Endothelial cell of umbilical vein (primary cell): ENCODE measurements around the gene ACVR2A. TPM values are rescaled to one million over a fixed set of nuclear protein-coding genes. Genes with fewer than 3 reads are reported as not detected.

ENCODE experiments used
- BruUV-seq: library from RNA; stranded (reverse); fragments of 400-500 nt; replicated peaks from 2 replicates; lab custom pipeline; 2021; lab: Mats Ljungman, UMichigan
- CTCF ChIA-PET: fragments of 300-600, 350-600 bp; sonication (Branson Sonifier 250); formaldehyde crosslinking; loops from one replicate; lab custom pipeline; 2021; ENCODE audit warnings: antibody characterized with exemption, inconsistent platforms; lab: Charles Lee
- POLR2A ChIA-PET: fragments of 300-600, 350-600 bp; sonication (Branson Sonifier 250); formaldehyde crosslinking; loops from one replicate; lab custom pipeline; 2021; ENCODE audit warnings: antibody characterized with exemption, inconsistent platforms; lab: Charles Lee
- DNase-seq: peaks from one replicate; pipeline ENCODE4 v3.0.0-alpha.2; 2011; ENCODE audit warnings: low read depth, low spot score
- FAIRE-seq: peaks from 2 replicates; lab custom pipeline; 2011; peaks lifted over from hg19 to GRCh38; lab: Jason Lieb, UNC
- H2AFZ ChIP-seq: 2 replicates; pipeline ENCODE4 v1.6.0; 2012; ENCODE audit warnings: low read depth, low read length, control low read depth, inconsistent platforms
- H3K27ac ChIP-seq: 2 replicates; pipeline ENCODE4 v1.5.1; 2011; ENCODE audit warnings: low read depth, mild to moderate bottlenecking, control low read depth, low read length, moderate library complexity; ENCODE audit not compliant: insufficient read depth
- H3K27me3 ChIP-seq, 2 experiments: 2 replicates each; pipeline versions ENCODE4 v1.6.0 to v1.6.1; 2011; ENCODE audit warnings: low read length in 2 of 2, mixed read lengths in 1 of 2; ENCODE audit not compliant: control insufficient read depth in 2 of 2, insufficient read depth in 2 of 2
- H3K36me3 ChIP-seq, 2 experiments: 2 replicates in 1 of 2; 3 replicates in 1 of 2; pipeline ENCODE4 v1.5.1; 2011; ENCODE audit warnings: low read length in 2 of 2, mild to moderate bottlenecking in 1 of 2, moderate library complexity in 1 of 2; ENCODE audit not compliant: control insufficient read depth in 2 of 2, insufficient read depth in 2 of 2; ENCODE audit errors: extremely low read depth in 1 of 2
- H3K4me1 ChIP-seq: 3 replicates; pipeline ENCODE4 v1.5.1; 2011; ENCODE audit warnings: mild to moderate bottlenecking, low read length; ENCODE audit not compliant: control insufficient read depth, insufficient read depth; ENCODE audit errors: extremely low read depth
- H3K4me2 ChIP-seq: 2 replicates; pipeline ENCODE4 v1.6.1; 2011; ENCODE audit warnings: low read length, control low read depth, mixed read lengths; ENCODE audit not compliant: insufficient read depth
- H3K4me3 ChIP-seq, 3 experiments: fragments of 200-600 bp in 1 of 3; sonication (generic), shearing (Covaris generic) in 1 of 3; replicated peaks in 1 of 3; 2 replicates each; pipeline ENCODE4 v1.5.1; 2011 to 2016; ENCODE audit warnings: control low read depth in 3 of 3, low read length in 3 of 3, mild to moderate bottlenecking in 2 of 3, inconsistent platforms in 1 of 3, low read depth in 1 of 3, moderate library complexity in 1 of 3; ENCODE audit not compliant: insufficient read depth in 1 of 3
- H3K79me2 ChIP-seq: 2 replicates; pipeline ENCODE4 v1.6.0; 2012; ENCODE audit warnings: low read length, inconsistent platforms; ENCODE audit not compliant: control insufficient read depth, insufficient read depth
- H3K9ac ChIP-seq: replicated peaks from 2 replicates; pipeline ENCODE3; 2011; ENCODE audit warnings: low read length, control low read depth; ENCODE audit not compliant: insufficient read depth; ENCODE audit errors: extremely low read depth
- H3K9me1 ChIP-seq: replicated peaks from 3 replicates; pipeline ENCODE4 v1.6.0; 2011; ENCODE audit warnings: mild to moderate bottlenecking, low read length; ENCODE audit not compliant: control insufficient read depth, insufficient read depth; ENCODE audit errors: extremely low read depth
- H3K9me3 ChIP-seq: replicated peaks from 2 replicates; pipeline ENCODE4 v1.5.1; 2012; ENCODE audit warnings: low read length, inconsistent platforms; ENCODE audit not compliant: control insufficient read depth, insufficient read depth
- H4K20me1 ChIP-seq: replicated peaks from 2 replicates; pipeline ENCODE3; 2011; ENCODE audit warnings: mild to moderate bottlenecking, low read length; ENCODE audit not compliant: control insufficient read depth, insufficient read depth; ENCODE audit errors: extremely low read depth
- CTCF ChIP-seq, 2 donors: IDR thresholded peaks; 1 replicate in 1 of 2; 2 replicates in 1 of 2; pipeline ENCODE4 v1.5.1; 2011; ENCODE audit warnings: low read length in 2 of 2, mild to moderate bottlenecking in 2 of 2, moderate library complexity in 2 of 2, control low read depth in 1 of 2, inconsistent platforms in 1 of 2, low read depth in 1 of 2; ENCODE audit not compliant: insufficient read depth in 1 of 2; ENCODE audit errors: extremely low read depth in 1 of 2
- EZH2 ChIP-seq: IDR thresholded peaks from 2 replicates; pipeline ENCODE4 v1.6.1; 2012; ENCODE audit warnings: borderline replicate concordance, low read depth, mild to moderate bottlenecking, moderate library complexity, low read length, inconsistent platforms; ENCODE audit not compliant: severe bottlenecking
- FOS ChIP-seq: IDR thresholded peaks from 2 replicates; pipeline ENCODE4 v1.6.1; 2011; ENCODE audit warnings: mild to moderate bottlenecking, low read length, moderate library complexity, borderline replicate concordance; ENCODE audit not compliant: insufficient read depth
- GATA2 ChIP-seq: IDR thresholded peaks from 2 replicates; pipeline ENCODE4 v1.7.0; 2011; ENCODE audit warnings: low read depth, mild to moderate bottlenecking, moderate library complexity, mixed read lengths, low read length; ENCODE audit not compliant: insufficient read length, insufficient read depth
- JUN ChIP-seq: IDR thresholded peaks from 2 replicates; pipeline ENCODE4 v1.6.1; 2011; ENCODE audit warnings: borderline replicate concordance, low read depth; ENCODE audit not compliant: insufficient read length, insufficient read depth
- MAX ChIP-seq: IDR thresholded peaks from 2 replicates; pipeline ENCODE4 v1.6.1; 2011; ENCODE audit not compliant: insufficient read depth, insufficient read length
- MYC ChIP-seq: IDR thresholded peaks from one replicate; pipeline ENCODE4 v1.6.1; 2011; ENCODE audit warnings: mild to moderate bottlenecking, low read depth, low read length
- POLR2A ChIP-seq: IDR thresholded peaks from 2 replicates; pipeline ENCODE4 v1.6.1; 2012; ENCODE audit warnings: low read depth, mild to moderate bottlenecking, control low read depth, low read length
- POLR2AphosphoS5 ChIP-seq: IDR thresholded peaks from 2 replicates; pipeline ENCODE4 v1.6.1; 2012; ENCODE audit warnings: low read depth, mild to moderate bottlenecking, control low read depth, low read length, moderate library complexity; ENCODE audit not compliant: insufficient read depth
- dilution Hi-C: fragments of 300-500 bp; cut with MboI; formaldehyde crosslinking; loops from one replicate; pipeline ENCODE4 v1.15.0; 2019; ENCODE audit warnings: low sequenced_read_pairs; ENCODE audit not compliant: extremely low pct_ligation_motif_present
- intact Hi-C: fragments of 100-400 bp; cut with micrococcal nuclease; formaldehyde crosslinking; loops from one replicate; pipeline ENCODE4 v1.10.0; 2022
- polyA plus RNA-seq, 4 experiments: library from polyadenylated mRNA; depleted of rRNA in 3 of 4; stranded (reverse) in 3 of 4; unstranded in 1 of 4; fragments of >200 nt; gene quantifications; 2 replicates each; pipeline versions ENCODE4 v1.2.1 to v1.2.3, GENCODE V29; 2011 to 2012; ENCODE audit warnings: missing spikeins in 1 of 4
- total RNA-seq: library from RNA; stranded (reverse); gene quantifications from 2 replicates; pipeline ENCODE4 v1.2.3, GENCODE V29; 2021

The ACVR2A gene
- total and polyA plus RNA-seq, 2 donors (not counting 3 experiments of a cell fraction or from before 2014, with no cell fraction given): 1.7 to 7.9 TPM

- TF ChIP-seq FOS: no peak
- no peak for TF ChIP-seq MYC
- no peak for TF ChIP-seq POLR2AphosphoS5
- no peak for TF ChIP-seq POLR2A
- TF ChIP-seq JUN: no peak
- no peak for TF ChIP-seq MAX
- no peak for TF ChIP-seq EZH2
- no peak overlapping the region for H3K4me3 ChIP-seq
- no peaks in the 10 kb centered on the region for H3K36me3 ChIP-seq
- H3K4me2 ChIP-seq: no peak overlapping the region
- H3K9me3 ChIP-seq: no peaks in the 10 kb centered on the region
- no peaks in the 10 kb centered on the region for H3K9me1 ChIP-seq
- DNase-seq: no peak
- no peaks in the 10 kb centered on the region for H3K27me3 ChIP-seq
- intact Hi-C loops (no loop called here), dilution Hi-C loops (no loop called here)
- no peak for FAIRE-seq
- H2AFZ ChIP-seq: no peak overlapping the region
- H3K27ac ChIP-seq: no peak overlapping the region
- no peak overlapping the region for H3K9ac ChIP-seq
- POLR2A ChIA-PET: no interaction called here
- no peaks in the 10 kb centered on the region for H3K79me2 ChIP-seq
- no peaks in the 10 kb centered on the region for H4K20me1 ChIP-seq
- BruUV-seq: no TSS peak
- peaks cover 25% of the 10 kb centered on the region for H3K4me1 ChIP-seq
- CTCF ChIA-PET: interaction anchor here (0.8 to 6.0 kb wide), 6 partner anchors 11 to 1175 kb away, joined by 3 to 151 read pairs (median 64); no protein-coding TSS in a partner anchor
Measured at GRCh38 chr2:147909178-147909577, 64.3 kb downstream of the ACVR2A start.

- TF ChIP-seq EZH2: no peak
- no peak for TF ChIP-seq MAX
- TF ChIP-seq MYC: no peak
- no peak for TF ChIP-seq JUN
- TF ChIP-seq POLR2AphosphoS5: no peak
- TF ChIP-seq POLR2A: no peak
- TF ChIP-seq CTCF (IDR thresholded peaks at IDR 0.05; ENCODE audit: extremely low read depth in 1 of 2, insufficient read depth in 1 of 2, low read depth in 1 of 2, low read length in 2 of 2): peak; percentile 37 to 44
- no peak for TF ChIP-seq FOS
- TF ChIP-seq GATA2: no peak
- H3K36me3 ChIP-seq: no peaks in the 10 kb centered on the region
- peak; percentile 91 for DNase-seq
- no peak overlapping the region for H3K9ac ChIP-seq
- no peak overlapping the region for H3K27ac ChIP-seq
- no peak overlapping the region for H2AFZ ChIP-seq
- no peak overlapping the region for H3K4me3 ChIP-seq
- H3K4me1 ChIP-seq: peaks cover 22% of the 10 kb centered on the region
- dilution Hi-C loops: no loop called here
- BruUV-seq: no TSS peak
- CTCF ChIA-PET: interaction anchor here (0.5 to 6.0 kb wide), 48 partner anchors 10 to 1388 kb away, joined by 3 to 151 read pairs (median 4); partner anchors contain the start of gene ACVR2A
- no peaks in the 10 kb centered on the region for H3K9me3 ChIP-seq
- H3K27me3 ChIP-seq: no peaks in the 10 kb centered on the region
- H3K4me2 ChIP-seq: peak overlapping the region; percentile 43
- H3K9me1 ChIP-seq: no peaks in the 10 kb centered on the region
- H4K20me1 ChIP-seq: no peaks in the 10 kb centered on the region
- peak; percentile 26 for FAIRE-seq
- no peaks in the 10 kb centered on the region for H3K79me2 ChIP-seq
- intact Hi-C loops: loop anchor here (1.0 to 2.0 kb wide), 7 partner anchors 66 to 1177 kb away; partner anchors contain the start of gene ACVR2A
- POLR2A ChIA-PET: no interaction called here
Measured at GRCh38 chr2:147910990-147911473, 66.2 kb downstream of the ACVR2A start.
